ENCODE measurements around the gene MCTP2. TPM values are rescaled to one million over a fixed set of nuclear protein-coding genes. Genes with fewer than 3 reads are reported as not detected.

The MCTP2 gene
- total RNA-seq, 3 donors from 2014 or later: 41.9 to 89.3 (median 83.7) TPM

GRCh38 chr15:94206463-94207167, 24.7 kb upstream of the MCTP2 start:
- TF ChIP-seq, protein P1, sequence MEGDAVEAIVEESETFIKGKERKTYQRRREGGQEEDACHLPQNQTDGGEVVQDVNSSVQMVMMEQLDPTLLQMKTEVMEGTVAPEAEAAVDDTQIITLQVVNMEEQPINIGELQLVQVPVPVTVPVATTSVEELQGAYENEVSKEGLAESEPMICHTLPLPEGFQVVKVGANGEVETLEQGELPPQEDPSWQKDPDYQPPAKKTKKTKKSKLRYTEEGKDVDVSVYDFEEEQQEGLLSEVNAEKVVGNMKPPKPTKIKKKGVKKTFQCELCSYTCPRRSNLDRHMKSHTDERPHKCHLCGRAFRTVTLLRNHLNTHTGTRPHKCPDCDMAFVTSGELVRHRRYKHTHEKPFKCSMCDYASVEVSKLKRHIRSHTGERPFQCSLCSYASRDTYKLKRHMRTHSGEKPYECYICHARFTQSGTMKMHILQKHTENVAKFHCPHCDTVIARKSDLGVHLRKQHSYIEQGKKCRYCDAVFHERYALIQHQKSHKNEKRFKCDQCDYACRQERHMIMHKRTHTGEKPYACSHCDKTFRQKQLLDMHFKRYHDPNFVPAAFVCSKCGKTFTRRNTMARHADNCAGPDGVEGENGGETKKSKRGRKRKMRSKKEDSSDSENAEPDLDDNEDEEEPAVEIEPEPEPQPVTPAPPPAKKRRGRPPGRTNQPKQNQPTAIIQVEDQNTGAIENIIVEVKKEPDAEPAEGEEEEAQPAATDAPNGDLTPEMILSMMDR (IDR thresholded peaks at IDR 0.05): no peak
- Histone ChIP-seq H3K4me1 (ENCODE audit: low read depth) (no peaks in the 10 kb centered on the region), H3K36me3 (ENCODE audit: low read depth) (no peaks in the 10 kb centered on the region), H3K4me3 (no peak overlapping the region), H3K9me3 (no peaks in the 10 kb centered on the region)
- ATAC-seq (peak; percentile 67), DNase-seq (no peak)
- intact Hi-C loops (cut with DNase I, micrococcal nuclease): no loop called here

DNA sequence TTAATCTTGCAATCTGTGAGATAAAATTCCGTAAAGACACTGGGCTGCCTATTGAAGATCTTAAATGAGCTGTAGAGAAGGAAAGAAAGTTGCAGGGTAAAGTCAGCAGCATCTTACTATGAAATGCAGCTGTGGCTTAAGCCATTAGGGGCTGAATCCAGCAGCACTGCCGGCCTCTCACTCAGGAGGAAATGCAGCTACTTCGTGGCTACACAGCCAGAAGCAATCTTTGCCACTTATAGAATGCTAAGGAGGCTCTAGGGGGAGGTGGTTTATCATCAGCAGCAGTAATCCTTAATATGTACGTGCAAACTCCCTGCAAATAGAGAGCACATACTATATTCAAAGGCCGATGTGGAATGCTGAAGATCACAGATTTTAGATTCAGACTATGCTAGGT, 19.1 kb upstream of the MCTP2 start:
- H3K36me3 ChIP-seq (ENCODE audit: low read depth): no peaks in the 10 kb centered on the region
- H3K9me3 ChIP-seq: no peaks in the 10 kb centered on the region
- TF ChIP-seq, protein P1 (IDR thresholded peaks at IDR 0.05): no peak
- intact Hi-C loops (cut with DNase I, micrococcal nuclease): no loop called here
- ATAC-seq: no peak
- H3K4me1 ChIP-seq (ENCODE audit: low read depth): no peaks in the 10 kb centered on the region
- no peak overlapping the region for H3K4me3 ChIP-seq
- no peak for DNase-seq

- Histone ChIP-seq H3K9me3 (no peaks in the 10 kb centered on the region), H3K36me3 (ENCODE audit: low read depth) (no peaks in the 10 kb centered on the region), H3K4me1 (ENCODE audit: low read depth) (peaks cover 23% of the 10 kb centered on the region), H3K4me3 (no peak overlapping the region)
- no peak for ATAC-seq
- TF ChIP-seq, protein P1 (IDR thresholded peaks at IDR 0.05): no peak
- no peak for DNase-seq
- intact Hi-C loops (cut with DNase I, micrococcal nuclease): loop anchor here in 1 of 2 donors (10.0 kb wide), 1 partner anchor 61 kb away; no protein-coding TSS in a partner anchor
These were observed 5.7 kb upstream of the MCTP2 start for GRCh38 chr15:94225616-94226015.

GRCh38 chr15:94228611-94229010, 2.8 kb upstream of the MCTP2 start:
- ATAC-seq (no peak), DNase-seq (no peak)
- H3K9me3 ChIP-seq: no peaks in the 10 kb centered on the region
- intact Hi-C loops (cut with DNase I, micrococcal nuclease): loop anchor here in 1 of 2 donors (10.0 kb wide), 1 partner anchor 64 kb away; no protein-coding TSS in a partner anchor
- no peaks in the 10 kb centered on the region for H3K36me3 ChIP-seq (ENCODE audit: low read depth)
- TF ChIP-seq, protein P1 (IDR thresholded peaks at IDR 0.05): no peak
- peaks cover 30% of the 10 kb centered on the region for H3K4me1 ChIP-seq (ENCODE audit: low read depth)
- H3K4me3 ChIP-seq: no peak overlapping the region

GRCh38 chr15:94229591-94230369, 1.6 kb upstream of the MCTP2 start:
- Histone ChIP-seq H3K4me1 (ENCODE audit: low read depth) (peaks cover 30% of the 10 kb centered on the region), H3K4me3 (no peak overlapping the region), H3K36me3 (ENCODE audit: low read depth) (no peaks in the 10 kb centered on the region), H3K9me3 (no peaks in the 10 kb centered on the region)
- intact Hi-C loops (cut with DNase I, micrococcal nuclease): loop anchor here in 1 of 2 donors (10.0 kb wide), 1 partner anchor 65 kb away; no protein-coding TSS in a partner anchor
- ATAC-seq (peak; percentile 25), DNase-seq (peak in 1 of 3 donors; percentile 54)
- TF ChIP-seq, protein P1 (IDR thresholded peaks at IDR 0.05): no peak

Measured in mucosa of descending colon (tissue), 3 donors.